ENCODE data around the gene DBP.

- TF ChIP-seq ZNF768 (CRISPR knock-in tag; IDR thresholded peaks at IDR 0.05) (no peak), ZNF513 (CRISPR knock-in tag; conservative IDR thresholded peaks at IDR 0.05) (no peak), PATZ1 (CRISPR knock-in tag; IDR thresholded peaks at IDR 0.05) (no peak), SRF (IDR thresholded peaks at IDR 0.05; ENCODE audit: low read depth, low read length) (no peak), MED1 (CRISPR knock-in tag; IDR thresholded peaks at IDR 0.05) (no peak)
Measured at GRCh38 chr19:48629599-48630295, 7.4 kb downstream of the DBP start.

Measured in HepG2 (cell line).